ENCODE results near the gene STIM1.
A peak's percentile ranks its signal among the peaks of the same experiment; 100 is the strongest.

STIM1 gene

DNA sequence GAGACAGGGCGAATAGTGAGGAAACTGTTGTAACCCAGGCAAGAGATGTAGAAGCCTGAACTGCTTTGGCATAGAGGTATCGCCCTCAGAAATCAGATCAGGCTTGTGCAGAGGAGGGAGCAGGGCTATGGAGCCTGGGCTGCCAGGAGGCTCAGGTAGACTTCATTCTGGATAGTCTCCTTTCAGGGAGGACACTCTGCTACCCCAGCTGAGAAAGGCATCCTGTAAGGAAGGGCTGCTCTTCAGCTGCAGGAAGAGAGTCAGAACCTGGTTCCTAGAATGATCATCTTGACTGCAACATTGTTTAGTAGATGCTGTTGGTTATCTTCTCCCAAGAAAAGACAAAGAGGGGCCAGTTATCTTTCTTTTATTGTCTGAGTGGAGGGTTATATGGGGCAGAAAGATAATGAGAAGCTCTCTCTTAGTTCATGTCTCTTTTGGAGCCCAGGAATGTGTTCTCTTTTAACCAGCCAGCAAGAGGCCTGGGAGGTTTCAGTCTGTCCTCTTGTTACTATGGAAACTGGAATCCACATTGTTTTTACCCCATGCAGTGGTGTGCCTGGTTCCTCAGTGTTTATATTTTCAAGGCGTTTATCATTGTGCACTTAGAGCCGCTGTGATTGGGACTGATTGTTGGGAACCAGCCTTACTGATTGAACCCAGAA, 95.7 kb downstream of the STIM1 start:
- Histone ChIP-seq H3K27me3 (no peaks in the 10 kb centered on the region), H3K4me1 (peaks cover 0 to 66% (median 37%) of the 10 kb centered on the region in 4 donors), H3K27ac (peak overlapping the region; percentile 10 to 41), H3K4me3 (no peak overlapping the region), H3K36me3 (no peaks in the 10 kb centered on the region), H3K9me3 (no peaks in the 10 kb centered on the region)
- no peak for DNase-seq
- intact Hi-C loops (cut with DNase I; ENCODE audit: low total_unique reads) = no loop called here
- TF ChIP-seq, protein P1, sequence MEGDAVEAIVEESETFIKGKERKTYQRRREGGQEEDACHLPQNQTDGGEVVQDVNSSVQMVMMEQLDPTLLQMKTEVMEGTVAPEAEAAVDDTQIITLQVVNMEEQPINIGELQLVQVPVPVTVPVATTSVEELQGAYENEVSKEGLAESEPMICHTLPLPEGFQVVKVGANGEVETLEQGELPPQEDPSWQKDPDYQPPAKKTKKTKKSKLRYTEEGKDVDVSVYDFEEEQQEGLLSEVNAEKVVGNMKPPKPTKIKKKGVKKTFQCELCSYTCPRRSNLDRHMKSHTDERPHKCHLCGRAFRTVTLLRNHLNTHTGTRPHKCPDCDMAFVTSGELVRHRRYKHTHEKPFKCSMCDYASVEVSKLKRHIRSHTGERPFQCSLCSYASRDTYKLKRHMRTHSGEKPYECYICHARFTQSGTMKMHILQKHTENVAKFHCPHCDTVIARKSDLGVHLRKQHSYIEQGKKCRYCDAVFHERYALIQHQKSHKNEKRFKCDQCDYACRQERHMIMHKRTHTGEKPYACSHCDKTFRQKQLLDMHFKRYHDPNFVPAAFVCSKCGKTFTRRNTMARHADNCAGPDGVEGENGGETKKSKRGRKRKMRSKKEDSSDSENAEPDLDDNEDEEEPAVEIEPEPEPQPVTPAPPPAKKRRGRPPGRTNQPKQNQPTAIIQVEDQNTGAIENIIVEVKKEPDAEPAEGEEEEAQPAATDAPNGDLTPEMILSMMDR (IDR thresholded peaks at IDR 0.05) = no peak

DNA sequence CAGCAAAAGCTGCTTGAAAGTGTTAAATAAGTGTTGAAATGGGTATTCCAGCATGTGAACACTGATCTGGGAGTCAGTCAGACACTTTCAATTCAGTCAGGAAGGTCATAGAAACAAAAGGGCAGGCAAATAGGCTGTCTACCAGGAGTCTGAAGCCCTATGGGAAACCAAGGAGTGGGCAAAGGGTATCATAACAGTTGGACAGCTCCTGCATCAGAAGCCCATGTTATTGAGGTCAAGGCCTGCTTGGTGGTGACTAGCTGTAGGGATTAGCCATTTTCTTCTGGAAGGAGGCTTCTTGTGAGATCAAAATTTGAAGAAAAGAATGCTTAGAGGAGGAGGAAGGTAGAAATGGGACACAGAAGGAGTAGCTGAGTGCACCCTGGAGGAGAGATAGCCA, 97.3 kb downstream of the STIM1 start:
- intact Hi-C loops (cut with DNase I; ENCODE audit: low total_unique reads) = no loop called here
- Histone ChIP-seq H3K9me3 (no peaks in the 10 kb centered on the region), H3K4me1 (peaks cover 0 to 50% (median 21%) of the 10 kb centered on the region in 4 donors), H3K27me3 (no peaks in the 10 kb centered on the region), H3K4me3 (no peak overlapping the region), H3K36me3 (no peaks in the 10 kb centered on the region), H3K27ac (no peak overlapping the region)
- DNase-seq = no peak
- TF ChIP-seq, protein P1 (IDR thresholded peaks at IDR 0.05) = no peak

DNA sequence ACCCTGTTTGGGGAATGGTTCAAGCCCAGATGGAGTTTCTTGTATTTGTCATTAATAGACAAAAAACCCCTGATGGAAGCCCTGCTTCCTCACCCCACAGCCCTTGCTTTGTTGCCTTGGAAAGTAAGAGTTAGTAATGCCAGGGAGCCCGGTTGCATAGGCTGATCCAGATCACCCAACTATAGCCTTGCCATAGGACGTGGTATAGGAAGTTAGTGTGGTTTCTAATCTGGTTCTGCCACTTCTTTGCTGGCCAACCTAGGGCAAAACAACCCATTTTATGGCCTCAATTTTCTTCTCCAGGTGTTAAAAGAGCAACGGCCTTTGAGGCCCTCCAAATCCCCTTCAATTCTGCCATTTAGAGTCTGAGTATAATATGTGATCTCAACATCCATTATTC, 97.9 kb downstream of the STIM1 start:
- DNase-seq = no peak
- Histone ChIP-seq H3K27ac (no peak overlapping the region), H3K4me1 (peaks cover 0 to 45% (median 18%) of the 10 kb centered on the region in 4 donors), H3K4me3 (no peak overlapping the region), H3K27me3 (no peaks in the 10 kb centered on the region), H3K9me3 (no peaks in the 10 kb centered on the region), H3K36me3 (no peaks in the 10 kb centered on the region)
- intact Hi-C loops (cut with DNase I; ENCODE audit: low total_unique reads) = no loop called here
- TF ChIP-seq, protein P1 (IDR thresholded peaks at IDR 0.05) = no peak

DNA sequence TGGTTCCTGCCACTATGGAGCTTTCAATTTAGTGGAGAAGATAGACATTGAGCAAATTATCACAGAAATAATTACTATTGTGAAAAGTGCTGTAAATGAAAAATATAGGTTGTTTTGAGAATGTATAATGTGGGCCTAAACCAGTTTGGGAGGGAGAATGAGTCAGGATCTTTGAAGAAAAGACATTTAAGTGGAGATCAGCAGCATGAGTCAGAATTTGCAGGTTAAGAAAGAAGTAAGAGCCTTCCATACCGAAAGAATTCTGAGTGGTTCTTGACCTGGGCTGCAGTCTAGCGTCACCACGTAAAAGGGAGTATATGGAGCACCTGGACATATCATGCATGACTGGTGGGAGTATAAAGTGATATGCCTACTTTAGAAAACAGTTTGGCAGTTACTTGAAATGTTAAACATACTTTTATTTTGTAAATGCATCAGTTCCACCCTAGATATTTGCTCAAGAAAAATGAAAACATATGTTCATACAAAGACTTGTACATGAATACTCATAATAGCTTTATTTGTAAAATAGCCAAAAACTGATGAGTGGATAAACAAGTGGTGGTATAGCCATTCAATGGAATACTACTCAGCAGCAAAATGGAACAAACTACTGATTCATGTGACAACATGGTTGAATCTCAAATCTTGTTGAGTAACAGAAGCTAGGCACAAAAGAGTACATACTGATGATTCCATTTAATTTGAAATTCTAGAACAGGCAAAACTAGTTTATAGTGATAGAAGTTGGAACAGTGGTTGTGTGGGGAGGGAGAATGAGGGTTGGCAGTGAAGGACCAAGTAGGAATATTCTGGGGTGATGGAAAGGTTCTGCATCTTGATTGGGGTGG, 99.2 kb downstream of the STIM1 start:
- no peaks in the 10 kb centered on the region for H3K9me3 ChIP-seq
- H3K27ac ChIP-seq = no peak overlapping the region
- H3K27me3 ChIP-seq = no peaks in the 10 kb centered on the region
- DNase-seq = no peak
- no peak overlapping the region for H3K4me3 ChIP-seq
- H3K4me1 ChIP-seq = peaks cover 0 to 47% (median 18%) of the 10 kb centered on the region in 4 donors
- intact Hi-C loops (cut with DNase I; ENCODE audit: low total_unique reads) = no loop called here
- TF ChIP-seq, protein P1 (IDR thresholded peaks at IDR 0.05) = no peak
- H3K36me3 ChIP-seq = no peaks in the 10 kb centered on the region

DNA sequence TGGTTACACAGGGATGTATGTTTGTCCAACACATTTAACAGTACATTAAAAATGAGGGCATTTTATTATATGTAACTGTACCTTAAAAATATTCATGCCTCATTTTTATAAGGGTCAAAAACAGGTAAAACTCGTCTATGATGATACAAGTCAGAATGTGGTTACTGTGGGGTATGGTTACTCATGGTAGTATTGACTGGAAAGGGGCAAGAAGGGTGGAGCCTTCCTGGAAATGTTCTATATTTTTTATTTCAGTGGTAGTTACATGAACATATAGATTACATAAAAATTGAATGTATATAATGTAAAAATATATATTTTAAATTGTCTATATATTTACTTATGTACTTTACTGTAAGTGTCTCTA, 99.8 kb downstream of the STIM1 start:
- DNase-seq = no peak
- Histone ChIP-seq H3K27ac (no peak overlapping the region), H3K4me3 (no peak overlapping the region), H3K4me1 (peaks cover 0 to 47% (median 16%) of the 10 kb centered on the region in 4 donors), H3K27me3 (no peaks in the 10 kb centered on the region), H3K9me3 (no peaks in the 10 kb centered on the region), H3K36me3 (no peaks in the 10 kb centered on the region)
- intact Hi-C loops (cut with DNase I; ENCODE audit: low total_unique reads) = no loop called here
- TF ChIP-seq, protein P1 (IDR thresholded peaks at IDR 0.05) = no peak
